ENCODE data around the gene CHMP2A. TPM values are rescaled to one million over a fixed set of nuclear protein-coding genes. Genes with fewer than 3 reads are reported as not detected.

Gene CHMP2A
- total and polyA plus RNA-seq, 7 donors, result 96.5 to 184 (median 126) TPM

- WGBS, 3 donors, result 0 to 1% (median 0%) methylated on average over 54 to 75 of the region's 75 CpGs
- Histone ChIP-seq H3K36me3 (ENCODE audit: insufficient read depth in 1 of 2, low read depth in 1 of 2) (peaks cover 2 to 33% of the 10 kb centered on the region in 2 donors), H3K27ac (peak within 1 kb of the TSS; percentile 99), H3K9me3 (no peaks in the 10 kb centered on the region), H3K27me3 (ENCODE audit: insufficient read depth in 3 of 3, low read length in 2 of 3) (no peaks in the 10 kb centered on the region), H3K4me3 (peak within 1 kb of the TSS; percentile 94), H3K4me1 (peaks cover 18% of the 10 kb centered on the region)
- ATAC-seq, result peak; percentile 80 to 82 (median 80)
- TF ChIP-seq CTCF (IDR thresholded peaks at IDR 0.05), result peak; percentile 11
- DNase-seq, result peak; percentile 100
- intact Hi-C loops (cut with DNase I), result loop anchor here in 1 of 2 donors (1.0 kb wide), 1 partner anchor 14 kb away; no protein-coding TSS in a partner anchor
These were observed 18.1 kb upstream of the CHMP2A start, which contains the start of gene MZF1 for GRCh38 chr19:58572818-58573657. Gene MZF1, minus strand, starts transcription at chr19:58573335. Its CDS starts 1,946 bp downstream, at chr19:58571389.

GRCh38 chr19:58572026-58572817 lies 17.3 kb upstream of the CHMP2A start:
- no peak for TF ChIP-seq CTCF (IDR thresholded peaks at IDR 0.05)
- ATAC-seq (no peak), DNase-seq (no peak)
- H3K4me1 ChIP-seq, result peaks cover 13% of the 10 kb centered on the region
- H3K27ac ChIP-seq, result peak overlapping the region; percentile 99
- no peaks in the 10 kb centered on the region for H3K9me3 ChIP-seq
- intact Hi-C loops (cut with DNase I), result no loop called here
- H3K27me3 ChIP-seq (ENCODE audit: insufficient read depth in 3 of 3, low read length in 2 of 3), result no peaks in the 10 kb centered on the region
- peaks cover 2 to 39% of the 10 kb centered on the region in 2 donors for H3K36me3 ChIP-seq (ENCODE audit: insufficient read depth in 1 of 2, low read depth in 1 of 2)
- H3K4me3 ChIP-seq, result peak overlapping the region; percentile 94
- WGBS, 3 donors, result 37 to 43% (median 40%) methylated on average over 23 to 24 of the region's 24 CpGs

DNA sequence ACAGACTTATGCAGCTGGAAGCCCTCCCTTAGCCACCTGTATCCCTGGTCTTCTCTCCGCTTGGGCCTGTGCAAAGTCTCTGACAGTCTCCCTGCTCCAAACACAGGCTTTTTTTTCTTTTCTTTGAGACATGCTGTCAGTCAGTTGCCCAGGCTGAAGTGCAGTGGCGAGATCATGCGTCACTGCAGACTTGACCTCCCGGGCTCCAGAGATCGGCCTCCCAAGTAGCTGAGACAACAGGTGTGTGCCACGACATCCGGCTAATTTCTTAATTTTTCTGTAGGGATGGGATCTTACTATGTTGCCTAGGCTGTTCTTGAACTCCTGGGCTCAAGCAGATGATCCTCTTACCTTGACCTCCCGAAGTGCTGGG lies 16.7 kb upstream of the CHMP2A start:
- Histone ChIP-seq H3K9me3 (no peaks in the 10 kb centered on the region), H3K4me3 (no peak overlapping the region), H3K4me1 (peaks cover 13% of the 10 kb centered on the region), H3K27ac (no peak overlapping the region), H3K36me3 (ENCODE audit: insufficient read depth in 1 of 2, low read depth in 1 of 2) (peaks cover 2 to 45% of the 10 kb centered on the region in 2 donors), H3K27me3 (ENCODE audit: insufficient read depth in 3 of 3, low read length in 2 of 3) (no peaks in the 10 kb centered on the region)
- WGBS, 3 donors, result 84 to 89% (median 87%) methylated on average over 8 of the region's 8 CpGs
- intact Hi-C loops (cut with DNase I), result no loop called here
- DNase-seq (peak in 1 of 2 donors; percentile 6), ATAC-seq (no peak)
- no peak for TF ChIP-seq CTCF (IDR thresholded peaks at IDR 0.05)

- intact Hi-C loops (cut with DNase I), result loop anchor here in 1 of 2 donors (1.0 kb wide), 1 partner anchor 12 kb away; no protein-coding TSS in a partner anchor
- Histone ChIP-seq H3K27ac (no peak overlapping the region), H3K27me3 (ENCODE audit: insufficient read depth in 3 of 3, low read length in 2 of 3) (no peaks in the 10 kb centered on the region), H3K36me3 (ENCODE audit: insufficient read depth in 1 of 2, low read depth in 1 of 2) (peaks cover 2 to 51% of the 10 kb centered on the region in 2 donors), H3K4me1 (peaks cover 13% of the 10 kb centered on the region), H3K9me3 (no peaks in the 10 kb centered on the region), H3K4me3 (no peak overlapping the region)
- no peak for TF ChIP-seq CTCF (IDR thresholded peaks at IDR 0.05)
- DNase-seq (peak in 1 of 2 donors; percentile 15), ATAC-seq (no peak)
- WGBS, 3 donors, result 91 to 95% (median 92%) methylated on average over 24 to 25 of the region's 25 CpGs
These were observed 16.1 kb upstream of the CHMP2A start for GRCh38 chr19:58570770-58571574.
